ENCODE measurements around the gene TCOF1.

DNA sequence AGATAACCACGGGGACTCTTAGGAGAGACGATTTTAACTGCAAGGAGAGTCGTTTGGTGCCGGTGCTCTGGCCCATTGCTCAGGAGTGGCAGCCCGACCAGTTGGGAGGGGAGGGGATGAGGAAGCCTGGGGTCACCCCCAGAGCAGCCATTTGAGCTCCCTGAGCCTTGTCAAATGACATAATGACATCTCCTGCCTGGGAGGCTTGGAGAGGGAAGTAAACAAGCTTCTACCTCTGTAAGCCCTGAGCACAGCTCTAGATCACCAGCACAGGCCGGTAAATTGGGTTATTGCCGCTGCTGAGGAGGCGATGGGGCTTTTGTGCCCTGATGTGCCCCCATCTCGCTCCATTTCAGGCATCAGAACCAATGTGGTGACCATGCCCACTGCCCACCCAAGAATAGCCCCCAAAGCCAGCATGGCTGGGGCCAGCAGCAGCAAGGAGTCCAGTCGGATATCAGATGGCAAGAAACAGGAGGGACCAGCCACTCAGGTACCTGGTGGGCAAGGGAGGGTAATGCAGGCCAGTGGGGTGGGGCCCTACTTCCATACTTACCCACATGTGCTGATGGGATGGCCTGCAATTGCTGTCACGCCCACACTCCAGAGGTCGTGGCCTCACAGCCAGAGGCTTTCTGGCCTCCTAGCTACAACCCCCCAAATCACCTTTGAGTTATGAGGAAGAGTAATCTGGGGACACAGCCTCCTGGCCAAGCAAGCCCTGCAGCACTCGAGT lies 32.2 kb downstream of the TCOF1 start:
- TF ChIP-seq, protein P1, sequence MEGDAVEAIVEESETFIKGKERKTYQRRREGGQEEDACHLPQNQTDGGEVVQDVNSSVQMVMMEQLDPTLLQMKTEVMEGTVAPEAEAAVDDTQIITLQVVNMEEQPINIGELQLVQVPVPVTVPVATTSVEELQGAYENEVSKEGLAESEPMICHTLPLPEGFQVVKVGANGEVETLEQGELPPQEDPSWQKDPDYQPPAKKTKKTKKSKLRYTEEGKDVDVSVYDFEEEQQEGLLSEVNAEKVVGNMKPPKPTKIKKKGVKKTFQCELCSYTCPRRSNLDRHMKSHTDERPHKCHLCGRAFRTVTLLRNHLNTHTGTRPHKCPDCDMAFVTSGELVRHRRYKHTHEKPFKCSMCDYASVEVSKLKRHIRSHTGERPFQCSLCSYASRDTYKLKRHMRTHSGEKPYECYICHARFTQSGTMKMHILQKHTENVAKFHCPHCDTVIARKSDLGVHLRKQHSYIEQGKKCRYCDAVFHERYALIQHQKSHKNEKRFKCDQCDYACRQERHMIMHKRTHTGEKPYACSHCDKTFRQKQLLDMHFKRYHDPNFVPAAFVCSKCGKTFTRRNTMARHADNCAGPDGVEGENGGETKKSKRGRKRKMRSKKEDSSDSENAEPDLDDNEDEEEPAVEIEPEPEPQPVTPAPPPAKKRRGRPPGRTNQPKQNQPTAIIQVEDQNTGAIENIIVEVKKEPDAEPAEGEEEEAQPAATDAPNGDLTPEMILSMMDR (conservative IDR thresholded peaks at IDR 0.05; ENCODE audit: low read depth in 2 of 2), result no peak
- TF ChIP-seq POLR2AphosphoS5 (IDR thresholded peaks at IDR 0.05; ENCODE audit: low read depth), result no peak

Data from GM23338 (cell line).